A204.1 (cell line): ENCODE measurements around the gene KLF15.

Source experiments
- FAIRE-seq: peaks from 2 replicates; lab custom pipeline; 2012; peaks lifted over from hg19 to GRCh38; lab: Jason Lieb, UNC

The KLF15 gene

GRCh38 chr3:126357295-126358037, at the start of gene KLF15:
TSS of gene KLF15 (minus strand) at chr3:126357408. CDS start at chr3:126352922, 4,486 bp downstream.
- no peak for FAIRE-seq

GRCh38 chr3:126406389-126407296, 49.4 kb upstream of the KLF15 start:
- no peak for FAIRE-seq

- FAIRE-seq, result no peak
These were observed 45.6 kb upstream of the KLF15 start for GRCh38 chr3:126402666-126403302.

GRCh38 chr3:126402178-126402577, 45.0 kb upstream of the KLF15 start:
- FAIRE-seq, result no peak

- FAIRE-seq, result no peak
These were observed 44.5 kb upstream of the KLF15 start for GRCh38 chr3:126401611-126402160.

- FAIRE-seq, result no peak
These were observed 42.5 kb upstream of the KLF15 start for GRCh38 chr3:126399756-126400155.

- no peak for FAIRE-seq
These were observed 42.1 kb upstream of the KLF15 start for GRCh38 chr3:126399351-126399735.

- no peak for FAIRE-seq
These were observed 41.5 kb upstream of the KLF15 start for GRCh38 chr3:126398423-126399350.

- FAIRE-seq, result no peak
These were observed 40.6 kb upstream of the KLF15 start for GRCh38 chr3:126397610-126398422.

GRCh38 chr3:126396536-126396935, 39.3 kb upstream of the KLF15 start:
- no peak for FAIRE-seq

GRCh38 chr3:126395846-126396513, 38.8 kb upstream of the KLF15 start:
- no peak for FAIRE-seq

GRCh38 chr3:126394977-126395321, 37.7 kb upstream of the KLF15 start:
- FAIRE-seq, result no peak

- FAIRE-seq, result no peak
These were observed 37.2 kb upstream of the KLF15 start, which contains the start of gene CFAP100 for GRCh38 chr3:126394179-126394976. TSS of gene CFAP100 (plus strand) at chr3:126394909. CDS start at chr3:126396001, 1,092 bp downstream.

- FAIRE-seq, result no peak
These were observed 36.4 kb upstream of the KLF15 start for GRCh38 chr3:126393563-126393962.

- no peak for FAIRE-seq
These were observed 35.0 kb upstream of the KLF15 start for GRCh38 chr3:126392246-126392645.

GRCh38 chr3:126391631-126392030, 34.4 kb upstream of the KLF15 start:
- no peak for FAIRE-seq

GRCh38 chr3:126390751-126391150, 33.5 kb upstream of the KLF15 start:
- no peak for FAIRE-seq

GRCh38 chr3:126390201-126390600, 33.0 kb upstream of the KLF15 start:
- FAIRE-seq, result no peak

GRCh38 chr3:126389794-126390146, 32.6 kb upstream of the KLF15 start:
- FAIRE-seq, result no peak
